Uterus (tissue), 2 donors: Measurements from ENCODE around the gene AGBL4.

Experiments used
- CTCF ChIP-seq, 4 experiments: fragments of 200-600 bp in 2 of 4; fragments of 450-650 bp in 2 of 4; sonication (generic) in 2 of 4; IDR thresholded peaks; one replicate each; pipeline ENCODE4 v1.5.1; 2016 to 2019; ENCODE audit warnings: antibody characterized with exemption in 4 of 4, mild to moderate bottlenecking in 2 of 4, moderate library complexity in 1 of 4
- POLR2A ChIP-seq, 2 donors: fragments of 450-650 bp; IDR thresholded peaks; one replicate each; pipeline ENCODE4 v1.6.1; 2016; ENCODE audit warnings: antibody characterized with exemption in 2 of 2, mild to moderate bottlenecking in 1 of 2, moderate library complexity in 1 of 2

DNA sequence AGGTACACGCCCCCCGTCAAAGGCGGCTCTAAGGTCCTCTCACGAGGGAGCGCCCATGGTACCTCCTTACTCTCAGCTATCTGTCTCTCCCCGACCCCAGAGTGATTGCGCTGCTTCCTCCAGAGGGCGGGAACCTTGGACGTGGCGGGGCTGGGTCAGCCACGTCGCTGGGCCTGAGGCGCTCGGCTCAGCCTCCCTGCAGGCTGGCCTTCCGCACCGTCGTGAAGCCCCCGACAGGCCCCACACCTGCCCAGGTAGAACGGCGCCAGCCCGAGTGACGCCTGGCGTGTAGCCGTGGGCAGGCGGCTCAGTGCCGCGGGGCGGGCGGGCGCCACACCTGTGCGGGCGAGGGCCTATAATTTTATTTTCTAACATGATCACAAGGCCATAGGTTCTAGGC lies 1124.9 kb downstream of the AGBL4 start:
- no peak for TF ChIP-seq CTCF (IDR thresholded peaks at IDR 0.05)
- no peak for TF ChIP-seq POLR2A (IDR thresholded peaks at IDR 0.05)
